Measurements from ENCODE around the gene COG3.

Gene COG3

GRCh38 chr13:45542391-45542790 is 77.7 kb downstream of the COG3 start:
- in situ Hi-C loops (cut with HindIII; ENCODE audit: low sequenced_read_pairs), result no loop called here

DNA sequence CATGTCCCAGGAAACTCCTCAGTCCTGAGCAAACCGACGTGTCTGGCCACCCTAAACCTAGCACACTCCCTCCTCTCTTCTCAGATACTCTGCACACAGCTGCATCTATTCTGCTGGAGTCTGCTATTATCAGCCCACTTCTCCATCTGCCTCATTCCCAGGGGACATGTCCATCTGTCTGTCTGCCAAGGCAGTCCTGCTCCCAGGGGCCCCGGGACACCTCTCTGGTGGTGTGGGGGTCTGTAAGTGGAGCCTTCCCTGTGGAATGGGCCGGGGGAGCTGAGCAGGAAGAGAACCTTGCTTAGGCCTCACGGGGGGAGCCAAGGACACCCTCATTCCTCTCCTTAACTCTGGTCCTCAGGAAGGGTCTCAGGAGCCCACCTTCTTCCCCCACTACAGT is 78.1 kb downstream of the COG3 start:
- in situ Hi-C loops (cut with HindIII; ENCODE audit: low sequenced_read_pairs), result no loop called here

GRCh38 chr13:45544520-45544919 is 79.8 kb downstream of the COG3 start:
- in situ Hi-C loops (cut with HindIII; ENCODE audit: low sequenced_read_pairs), result no loop called here

- in situ Hi-C loops (cut with HindIII; ENCODE audit: low sequenced_read_pairs), result no loop called here
Measured at GRCh38 chr13:45545686-45546409, 81.1 kb downstream of the COG3 start.

- in situ Hi-C loops (cut with HindIII; ENCODE audit: low sequenced_read_pairs), result no loop called here
Measured at GRCh38 chr13:45546410-45546765, 81.6 kb downstream of the COG3 start.

GRCh38 chr13:45548281-45548680 is 83.5 kb downstream of the COG3 start:
- in situ Hi-C loops (cut with HindIII; ENCODE audit: low sequenced_read_pairs), result no loop called here

GRCh38 chr13:45554604-45555109 is 89.9 kb downstream of the COG3 start:
- in situ Hi-C loops (cut with HindIII; ENCODE audit: low sequenced_read_pairs), result no loop called here

- in situ Hi-C loops (cut with HindIII; ENCODE audit: low sequenced_read_pairs), result no loop called here
Measured at GRCh38 chr13:45564133-45564776, 99.5 kb downstream of the COG3 start.

- in situ Hi-C loops (cut with HindIII; ENCODE audit: low sequenced_read_pairs), result no loop called here
Measured at GRCh38 chr13:45565331-45565730, 100.6 kb downstream of the COG3 start.

- in situ Hi-C loops (cut with HindIII; ENCODE audit: low sequenced_read_pairs), result no loop called here
Measured at GRCh38 chr13:45575146-45575829, 110.5 kb downstream of the COG3 start.

DNA sequence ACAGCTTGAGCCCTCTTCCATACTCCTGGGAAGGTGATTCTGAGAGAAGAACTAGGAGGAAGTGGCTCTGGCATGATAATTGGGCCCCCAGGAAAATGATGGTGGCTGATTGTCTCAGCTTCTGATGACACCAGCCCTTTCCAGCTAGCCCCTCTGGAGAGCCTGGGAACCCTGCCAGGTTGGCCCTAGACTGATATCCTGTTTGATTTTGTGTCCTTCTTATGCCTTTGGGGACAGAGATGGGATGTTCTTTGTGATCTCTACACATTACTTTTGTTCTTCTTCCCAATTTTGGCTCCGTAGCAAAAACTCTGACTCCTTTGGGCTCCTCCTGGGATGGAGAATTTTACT is 111.1 kb downstream of the COG3 start:
- in situ Hi-C loops (cut with HindIII; ENCODE audit: low sequenced_read_pairs), result no loop called here

- in situ Hi-C loops (cut with HindIII; ENCODE audit: low sequenced_read_pairs), result no loop called here
Measured at GRCh38 chr13:45576466-45576865, 111.7 kb downstream of the COG3 start.

DNA sequence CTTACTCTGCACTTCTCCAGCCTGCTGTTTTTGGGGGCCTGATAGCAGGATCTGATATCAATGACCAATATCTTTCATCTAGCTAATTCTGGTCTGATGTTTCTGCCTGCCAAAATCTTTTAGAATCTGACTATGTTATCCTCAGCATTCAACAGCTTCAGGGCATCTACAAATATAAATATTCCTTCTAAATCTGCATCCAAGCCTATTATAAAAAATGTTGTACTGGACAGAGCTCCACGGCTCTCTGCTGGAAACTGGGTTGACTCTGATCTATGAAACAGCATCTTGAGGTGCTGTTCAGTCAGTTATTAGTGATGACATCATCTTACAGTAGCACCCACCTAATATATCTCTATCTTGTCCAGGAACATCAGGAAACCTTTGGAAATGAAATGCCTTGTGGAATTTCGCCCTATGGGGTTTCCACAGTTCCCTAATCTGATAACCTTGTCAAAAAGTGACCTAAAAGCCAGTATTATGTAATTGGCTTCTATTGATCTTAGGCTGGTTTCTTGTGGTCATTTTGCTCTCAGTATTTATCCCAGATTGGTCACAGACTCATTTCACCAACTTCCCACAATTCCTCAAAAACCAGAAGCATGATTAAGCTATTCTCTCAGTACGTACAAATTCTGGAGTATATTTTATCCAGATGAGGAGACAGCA is 117.8 kb downstream of the COG3 start:
- in situ Hi-C loops (cut with HindIII; ENCODE audit: low sequenced_read_pairs), result no loop called here

DNA sequence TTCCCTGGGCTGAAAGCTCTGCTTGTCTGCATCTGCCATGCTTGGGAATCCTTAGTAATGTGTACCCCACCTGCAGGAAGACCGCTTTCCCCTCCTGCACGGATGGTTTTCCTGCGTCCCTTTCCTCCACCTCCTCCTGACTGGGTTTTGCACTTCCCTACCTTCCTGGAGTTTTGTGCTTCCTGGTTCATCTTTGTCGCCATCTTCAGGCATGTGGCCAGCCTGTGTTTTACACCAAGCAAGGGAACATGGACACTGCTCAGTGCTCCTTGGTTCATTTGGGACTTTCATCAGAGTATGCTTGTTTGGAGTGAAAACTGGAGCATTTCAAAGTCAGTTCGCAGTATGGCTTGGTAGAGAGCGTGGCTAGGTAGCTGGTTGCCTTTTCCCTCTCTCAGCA is 120.1 kb downstream of the COG3 start:
- in situ Hi-C loops (cut with HindIII; ENCODE audit: low sequenced_read_pairs), result no loop called here

Measured in endothelial cell of hepatic sinusoid (primary cell).